Stimulated activated CD4-positive, alpha-beta T cell treated with anti-CD3 and anti-CD28 coated beads, Interleukin-15, amount 100 ng/mL, for 24 hours (primary cell): Measurements from ENCODE around the gene FLNC.

ENCODE experiments used
- DNase-seq: peaks from one replicate; pipeline ENCODE4 v3.0.0-alpha.2; 2020

FLNC gene

DNA sequence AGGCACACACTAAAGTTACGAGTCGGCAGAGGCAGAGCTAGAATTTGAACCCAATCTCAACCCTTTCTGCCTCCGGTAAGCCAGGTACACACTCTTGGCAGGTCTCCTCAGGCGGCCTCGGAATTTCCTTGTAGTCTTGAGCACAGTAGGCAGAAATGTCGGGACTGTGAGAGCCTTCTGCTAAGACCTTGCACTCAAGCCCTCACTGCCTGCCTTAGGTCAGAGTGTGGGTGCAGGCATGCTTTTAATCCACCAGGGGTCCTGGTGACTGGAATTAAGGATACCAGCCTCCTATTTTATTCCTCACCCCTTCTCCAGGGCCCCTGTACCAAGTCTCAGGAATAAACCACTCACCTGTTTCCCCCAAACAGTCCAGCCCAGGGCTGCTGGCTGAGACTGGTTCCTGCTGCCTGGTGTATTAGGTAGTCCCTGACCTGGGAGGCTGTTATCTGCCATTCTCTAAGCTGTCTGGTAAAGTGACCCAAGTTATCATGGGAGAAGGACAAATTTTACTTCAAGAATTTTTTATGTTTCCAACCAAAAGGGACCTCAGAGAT lies 33.3 kb downstream of the FLNC start:
- DNase-seq: peak; percentile 67

DNA sequence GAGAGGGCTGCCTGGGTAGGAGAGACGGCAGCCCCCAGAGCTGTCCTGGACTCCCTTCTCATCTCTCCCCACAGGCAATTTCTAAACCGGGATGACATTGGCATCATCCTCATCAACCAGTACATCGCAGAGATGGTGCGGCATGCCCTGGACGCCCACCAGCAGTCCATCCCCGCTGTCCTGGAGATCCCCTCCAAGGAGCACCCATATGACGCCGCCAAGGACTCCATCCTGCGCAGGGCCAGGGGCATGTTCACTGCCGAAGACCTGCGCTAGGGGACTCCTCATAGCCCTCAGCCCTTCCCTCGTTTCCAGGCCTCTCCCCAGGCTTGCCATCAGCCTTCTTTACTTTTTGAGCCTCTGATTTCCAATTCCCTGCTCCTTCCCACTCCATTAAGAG lies 35.1 kb downstream of the FLNC start:
- no peak for DNase-seq

DNA sequence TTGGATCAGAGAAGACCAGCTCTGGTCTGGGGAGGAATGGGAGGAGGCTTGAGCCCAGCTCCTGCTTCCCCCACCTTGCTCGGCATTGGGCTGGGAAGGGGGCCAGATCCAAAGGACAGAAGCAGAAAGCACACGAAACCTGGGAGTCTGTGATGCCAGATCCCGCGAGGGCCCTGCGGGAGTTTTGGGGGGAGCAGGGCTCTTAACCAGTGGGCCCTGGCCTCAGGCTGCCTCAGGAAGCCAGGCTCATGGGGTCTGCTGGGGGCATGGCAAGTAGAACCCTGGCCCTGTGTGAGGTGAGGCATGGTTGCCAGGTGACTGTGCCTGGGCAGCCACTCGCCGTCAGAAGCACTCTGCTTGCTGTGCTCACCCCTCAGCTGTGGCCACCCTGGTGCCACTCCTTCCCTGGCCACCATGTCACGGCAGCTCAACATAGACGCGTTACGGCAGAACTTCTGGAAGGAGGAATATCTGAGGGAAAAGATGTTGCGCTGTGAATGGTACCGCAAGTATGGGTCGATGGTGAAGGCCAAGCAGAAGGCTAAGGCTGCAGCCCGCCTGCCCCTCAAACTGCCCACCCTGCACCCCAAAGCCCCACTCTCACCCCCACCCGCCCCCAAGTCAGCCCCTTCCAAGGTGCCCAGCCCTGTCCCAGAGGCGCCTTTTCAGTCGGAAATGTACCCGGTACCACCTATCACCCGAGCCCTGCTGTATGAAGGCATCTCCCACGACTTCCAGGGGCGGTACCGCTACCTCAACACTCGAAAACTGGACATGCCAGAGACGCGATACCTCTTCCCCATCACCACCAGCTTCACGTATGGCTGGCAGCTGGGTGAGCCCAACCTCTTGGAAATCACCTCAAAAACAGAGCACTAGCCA lies 36.0 kb downstream of the FLNC start:
- no peak for DNase-seq

DNA sequence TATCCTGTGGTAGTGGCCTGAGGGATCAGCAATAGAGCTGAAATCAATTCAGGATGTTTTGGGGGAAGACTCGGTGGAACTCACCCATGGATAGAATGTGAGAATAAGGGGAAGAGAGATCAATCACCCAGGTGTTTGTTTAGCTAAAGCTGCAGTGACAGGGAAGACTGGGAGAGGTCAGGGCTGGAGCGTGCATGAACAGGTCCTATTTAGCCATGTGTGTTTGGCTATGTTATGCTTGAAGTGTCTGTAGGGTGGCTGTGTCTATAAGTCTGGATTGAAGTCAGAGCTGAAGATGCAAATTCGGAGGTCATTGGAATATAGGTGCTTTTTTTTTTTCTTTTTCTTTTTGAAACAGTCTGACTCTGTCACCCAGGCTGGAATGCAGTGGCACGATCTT lies 37.0 kb downstream of the FLNC start:
- no peak for DNase-seq

DNA sequence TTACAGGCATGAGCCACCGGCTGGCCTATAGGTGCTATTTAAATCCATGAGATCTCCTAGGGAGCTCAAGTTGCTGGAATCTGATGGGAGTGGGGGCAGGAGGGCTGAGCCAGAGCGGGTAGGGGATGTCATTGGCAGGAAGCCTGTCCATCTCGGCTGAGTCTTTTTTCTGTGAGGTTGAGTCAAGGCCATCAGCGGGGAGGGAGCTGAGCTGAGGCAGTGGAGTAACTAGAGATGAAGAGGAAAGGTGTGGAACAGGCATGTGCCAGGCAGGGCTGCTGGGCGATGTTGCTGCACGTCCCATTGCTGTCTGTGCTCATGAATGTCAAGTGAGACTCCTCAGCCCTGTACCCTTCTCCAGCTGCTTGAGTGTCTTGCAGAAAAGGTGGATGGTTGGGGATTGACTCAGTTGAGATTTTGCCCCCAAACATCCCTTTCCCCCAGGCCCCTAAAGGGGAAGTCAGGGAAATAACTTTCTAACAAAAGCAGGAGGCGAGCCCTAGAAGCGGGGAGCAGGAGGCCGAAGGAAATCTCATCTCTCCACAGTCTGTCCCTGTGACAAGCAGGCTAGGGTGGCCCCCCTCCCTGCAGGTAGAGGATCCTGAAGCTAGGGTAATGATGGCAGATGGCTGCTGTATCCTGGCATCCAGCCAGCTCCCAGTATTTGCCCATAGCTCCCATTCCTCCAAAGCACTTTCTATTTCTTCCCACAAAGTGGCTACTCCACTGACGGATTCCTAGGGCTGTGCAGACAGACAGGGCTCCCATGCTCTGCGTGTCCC lies 37.8 kb downstream of the FLNC start:
- no peak for DNase-seq

DNA sequence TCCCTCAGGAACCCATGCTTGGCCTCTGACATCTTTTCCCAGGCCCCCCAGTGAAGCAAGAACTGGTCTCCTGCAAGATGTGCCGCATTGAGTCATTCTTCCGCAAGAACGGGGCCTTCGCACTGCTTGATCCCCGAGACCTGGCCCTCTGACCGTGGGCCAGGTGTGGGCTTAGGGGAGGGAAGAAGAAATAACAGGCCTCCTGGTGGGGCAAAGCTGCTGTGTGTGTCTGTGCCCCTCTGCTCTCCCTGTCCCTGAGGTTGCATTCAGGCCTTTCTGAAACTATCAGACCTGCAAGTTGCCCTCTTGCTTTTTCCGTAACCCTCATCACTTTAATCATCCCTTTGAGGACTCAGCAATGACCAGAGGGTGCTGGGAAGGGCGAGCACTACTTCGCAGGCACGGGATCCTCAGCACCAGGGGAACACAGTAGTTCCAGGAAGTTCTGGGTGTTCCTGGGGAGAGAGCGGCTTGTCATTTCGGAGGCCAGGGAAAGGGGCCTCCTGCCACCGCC lies 38.5 kb downstream of the FLNC start:
- DNase-seq: no peak

DNA sequence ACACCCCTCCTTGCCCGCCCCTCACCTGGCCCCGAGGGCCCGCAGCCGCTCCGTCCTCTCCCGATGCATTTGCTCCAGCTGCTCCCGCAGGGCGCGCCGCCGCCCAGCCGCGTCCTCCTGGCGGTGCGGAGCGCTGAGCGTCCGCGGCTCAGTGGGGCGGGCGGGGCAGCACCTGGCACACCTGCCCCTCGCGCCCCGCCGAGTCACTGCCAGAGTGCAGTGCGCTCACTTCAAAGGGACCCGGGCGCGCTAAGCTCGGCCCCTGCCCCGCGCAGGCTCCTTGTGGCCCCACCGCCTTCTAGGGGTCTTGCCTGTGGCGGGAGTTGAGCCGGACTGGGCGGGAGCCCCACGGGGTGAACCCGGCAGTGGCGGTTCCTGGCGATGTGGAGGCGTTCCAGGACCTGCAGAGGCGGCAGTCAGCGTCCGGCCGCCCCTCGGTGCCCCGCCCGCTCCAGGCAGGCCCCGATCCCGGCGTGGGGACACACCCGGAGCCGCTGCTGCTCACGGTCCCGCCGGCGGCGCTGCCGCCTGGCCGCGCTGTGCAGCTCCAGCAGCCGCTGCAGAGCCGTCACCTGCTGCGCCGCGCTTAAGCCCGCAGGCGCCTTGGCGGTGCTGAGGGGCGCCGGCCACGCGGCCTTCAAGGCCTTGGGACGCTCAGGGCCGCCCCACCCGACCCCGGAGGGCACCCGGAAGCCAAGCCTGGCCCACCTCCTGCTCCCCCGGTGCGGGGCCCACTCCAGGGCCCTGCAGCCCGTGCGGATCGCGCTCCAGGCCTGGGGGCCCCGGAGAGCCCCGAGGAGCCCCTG lies 39.1 kb downstream of the FLNC start:
- DNase-seq: peak; percentile 62

DNA sequence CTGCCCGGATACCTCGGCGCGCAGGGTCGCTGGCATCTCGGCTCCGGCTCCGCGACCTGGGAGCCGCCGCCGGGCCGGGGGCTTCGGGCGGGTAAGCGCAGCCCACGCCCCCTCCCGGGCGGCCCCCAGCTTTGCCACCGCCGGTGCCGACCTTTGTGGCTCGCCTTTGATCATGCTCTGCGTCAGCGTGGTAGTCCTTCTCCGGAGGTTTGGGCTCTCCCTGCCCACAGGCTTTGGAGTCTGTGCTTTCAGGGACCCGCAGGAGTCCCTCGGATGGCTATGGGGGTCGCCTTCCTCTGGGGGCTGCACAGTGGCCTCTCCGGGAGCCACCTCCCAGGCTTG lies 39.7 kb downstream of the FLNC start:
- peak; percentile 43 for DNase-seq

DNA sequence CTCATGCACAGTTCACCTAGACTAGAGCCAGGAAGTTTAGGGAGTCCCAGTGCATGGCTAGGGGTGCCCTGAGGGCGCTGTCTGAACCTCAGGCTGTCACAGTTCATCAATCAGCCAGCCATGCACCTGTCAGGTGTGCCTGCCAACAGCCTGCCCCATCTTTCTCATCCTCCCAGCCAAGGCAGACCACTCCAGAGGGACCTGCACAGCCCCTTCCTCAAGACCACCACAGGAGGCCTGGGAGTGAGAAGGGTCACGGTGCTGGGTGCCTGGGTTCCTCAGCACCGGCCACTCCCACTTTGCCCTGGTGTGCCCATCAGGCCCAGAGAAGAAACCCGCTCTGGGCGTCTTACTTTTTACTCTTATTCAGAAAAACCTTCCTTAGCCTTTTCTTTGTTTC lies 40.8 kb downstream of the FLNC start:
- DNase-seq: no peak

DNA sequence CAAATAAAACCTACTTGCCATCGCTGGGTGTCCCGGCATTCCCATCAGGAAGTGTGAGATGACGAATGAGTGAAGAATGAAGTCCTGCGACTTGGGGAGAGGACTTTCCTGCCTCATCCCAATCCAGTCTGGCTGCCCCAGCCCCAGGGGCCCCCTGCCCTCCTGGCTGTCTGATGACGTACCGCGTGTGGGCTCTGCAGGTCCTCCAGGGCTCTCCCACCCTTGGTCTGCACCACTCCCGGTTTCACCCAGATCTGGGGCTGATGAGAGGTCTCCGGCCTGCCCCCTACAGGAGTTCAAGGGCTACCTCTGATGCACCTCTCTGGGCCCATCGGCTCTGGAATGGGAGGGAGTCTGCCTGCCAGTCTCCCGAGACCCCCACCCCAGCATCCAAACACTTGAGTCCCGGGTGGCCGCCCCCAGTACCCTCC lies 42.2 kb downstream of the FLNC start:
- no peak for DNase-seq

DNA sequence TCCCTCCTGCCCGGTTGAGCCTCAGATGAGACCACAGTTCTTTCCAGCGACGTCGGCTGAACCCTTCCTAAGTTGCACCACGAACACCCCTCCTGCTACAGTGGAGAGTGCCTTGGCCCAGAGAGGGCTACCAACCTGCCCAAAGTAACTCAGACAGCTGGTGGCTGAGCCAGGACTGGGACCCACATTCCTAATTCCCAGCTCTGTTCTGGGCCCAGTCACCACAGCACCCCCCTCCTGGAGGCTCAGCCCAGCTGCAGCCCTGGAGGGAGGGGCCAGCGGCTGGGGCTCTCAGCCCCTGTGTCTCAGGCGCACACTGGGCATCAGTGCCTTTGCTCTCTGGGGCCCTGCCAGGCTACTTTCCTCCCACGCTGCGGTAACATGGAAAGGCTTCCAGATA lies 43.0 kb downstream of the FLNC start:
- no peak for DNase-seq

DNA sequence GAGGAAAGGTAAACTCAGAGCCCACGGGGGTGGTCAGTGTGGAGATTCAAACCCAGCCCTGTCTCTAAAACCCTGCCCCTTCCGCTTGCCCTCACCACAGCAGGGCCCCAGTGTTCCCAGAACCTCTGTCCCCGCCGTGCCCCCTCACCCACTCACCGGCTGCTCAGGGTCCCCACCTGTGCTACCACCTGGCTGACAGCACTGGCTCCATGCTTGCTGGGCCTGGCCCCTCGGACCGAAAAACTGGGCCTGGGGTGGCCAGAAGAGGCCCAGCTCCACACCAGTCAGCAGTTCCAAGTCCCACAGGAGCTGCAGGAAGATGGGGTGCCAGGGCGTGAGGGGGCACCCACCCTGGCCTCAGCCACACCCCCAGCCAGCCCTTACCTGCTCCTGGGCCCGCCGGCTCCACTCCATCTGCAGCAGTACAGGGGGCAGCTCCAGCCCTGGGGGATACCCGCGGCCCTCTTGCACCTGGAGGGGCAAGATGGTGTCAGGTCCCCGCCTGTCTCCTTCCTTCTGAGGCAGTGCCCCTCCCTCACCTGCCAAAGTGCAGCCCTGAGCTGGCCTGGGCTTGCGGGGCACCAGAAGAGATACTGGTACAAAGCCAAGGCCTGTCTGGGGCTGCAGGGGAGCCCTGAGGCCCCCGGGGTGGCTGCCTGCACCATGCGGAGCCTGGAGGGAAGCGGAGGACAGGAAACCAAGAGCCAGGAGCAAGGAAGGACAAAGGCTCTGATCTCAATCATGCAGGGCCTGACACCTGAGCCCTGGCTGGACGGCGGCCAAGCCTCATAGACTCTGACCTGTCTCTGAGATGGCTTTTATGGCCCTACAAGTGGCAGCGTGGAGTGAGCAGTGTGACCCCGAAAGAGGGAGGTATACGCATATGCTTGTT lies 44.2 kb downstream of the FLNC start:
- DNase-seq: no peak

DNA sequence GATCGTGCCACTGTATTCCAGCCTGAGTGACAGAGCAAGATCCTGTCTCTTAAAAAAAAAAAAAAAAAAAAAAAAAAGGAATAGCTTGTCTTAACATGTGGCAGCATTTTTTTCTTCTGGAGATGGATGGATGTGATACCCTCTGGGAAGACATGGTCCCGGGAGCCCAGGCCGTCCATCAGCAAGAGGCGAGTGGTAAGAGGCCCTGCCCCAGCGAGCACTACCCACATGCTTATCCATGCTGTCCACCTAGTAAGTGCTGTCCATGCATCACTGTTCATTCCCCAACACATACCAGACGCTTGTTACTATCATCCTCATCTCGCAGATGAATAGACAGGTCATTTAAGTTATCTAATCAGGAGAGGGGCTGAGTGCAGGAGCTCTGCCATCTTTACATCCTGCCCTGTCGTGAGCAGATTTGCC lies 45.3 kb downstream of the FLNC start:
- no peak for DNase-seq

DNA sequence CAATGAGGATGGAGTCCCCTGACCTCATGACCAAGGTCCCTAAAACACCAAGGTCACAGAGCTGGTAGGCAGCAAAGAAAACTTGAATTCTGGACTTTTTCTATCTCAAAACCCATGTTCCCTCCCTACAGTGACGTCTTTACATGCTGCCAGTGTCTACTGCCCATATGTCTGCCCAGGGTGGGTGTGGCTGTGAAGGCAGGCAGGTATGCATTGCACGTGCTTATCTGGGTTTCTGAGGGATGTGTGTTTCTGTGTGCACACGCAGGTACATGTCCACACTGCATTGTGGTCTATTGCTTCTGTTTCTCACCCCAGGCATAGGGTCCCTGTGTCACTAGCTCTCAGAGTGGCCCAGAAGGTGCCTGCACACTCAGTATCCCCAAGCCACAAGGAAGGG lies 45.9 kb downstream of the FLNC start:
- DNase-seq: no peak

DNA sequence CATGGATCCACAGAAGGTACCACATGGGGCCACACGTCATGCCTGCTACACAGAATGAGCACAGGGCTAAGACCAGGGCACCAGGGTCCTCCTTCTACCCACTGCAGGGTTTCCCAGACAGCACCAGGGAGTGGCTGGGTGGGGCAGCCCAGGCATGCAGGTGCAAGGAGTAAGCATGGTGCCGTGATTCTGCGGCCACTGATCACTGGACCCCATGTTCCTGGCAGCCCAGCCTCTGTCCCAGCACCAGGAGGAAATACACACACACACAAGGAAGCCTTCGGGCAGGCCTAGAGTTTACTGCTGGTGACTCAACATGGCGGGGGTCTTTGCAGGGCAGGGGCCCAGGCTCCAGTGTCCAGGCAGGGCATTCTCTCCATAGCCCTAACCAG lies 46.4 kb downstream of the FLNC start:
- DNase-seq: no peak

DNA sequence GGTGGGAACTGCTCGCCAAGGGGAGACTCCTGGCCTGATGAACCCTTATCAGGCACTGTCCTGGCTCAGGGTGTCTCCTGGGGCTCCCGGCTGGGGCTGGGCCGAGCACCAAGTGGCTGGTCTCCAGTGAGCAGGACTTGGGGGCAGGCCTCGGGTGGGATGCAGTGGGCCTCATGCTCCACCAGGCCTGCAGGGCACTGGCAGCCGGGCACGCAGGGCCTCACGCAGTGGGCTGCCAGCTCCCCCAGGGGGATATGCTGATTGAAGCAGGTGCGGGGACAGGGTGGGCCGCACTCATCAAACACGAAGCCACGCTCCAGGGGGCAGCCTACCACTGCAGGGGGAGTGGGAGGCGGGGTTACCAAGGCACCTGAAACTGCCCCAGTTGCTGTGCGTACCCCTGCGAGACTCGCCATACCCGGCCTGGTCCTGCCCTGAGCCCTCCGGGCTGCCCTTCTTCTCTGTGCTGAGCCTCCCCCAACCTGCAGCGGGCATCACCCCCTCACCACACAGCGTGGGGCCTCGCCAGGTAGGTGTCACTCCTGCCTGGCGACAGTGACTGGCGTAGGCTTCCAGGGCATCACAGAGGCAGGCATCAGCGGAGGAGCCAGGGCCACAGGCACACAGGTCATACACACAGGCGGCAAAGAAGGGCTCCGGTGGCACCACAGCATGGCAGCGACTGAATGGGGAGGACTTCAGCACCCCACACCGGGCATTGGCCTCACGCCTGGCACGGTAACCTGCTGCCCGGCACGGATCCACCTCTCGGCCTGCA lies 47.0 kb downstream of the FLNC start:
- DNase-seq: no peak

DNA sequence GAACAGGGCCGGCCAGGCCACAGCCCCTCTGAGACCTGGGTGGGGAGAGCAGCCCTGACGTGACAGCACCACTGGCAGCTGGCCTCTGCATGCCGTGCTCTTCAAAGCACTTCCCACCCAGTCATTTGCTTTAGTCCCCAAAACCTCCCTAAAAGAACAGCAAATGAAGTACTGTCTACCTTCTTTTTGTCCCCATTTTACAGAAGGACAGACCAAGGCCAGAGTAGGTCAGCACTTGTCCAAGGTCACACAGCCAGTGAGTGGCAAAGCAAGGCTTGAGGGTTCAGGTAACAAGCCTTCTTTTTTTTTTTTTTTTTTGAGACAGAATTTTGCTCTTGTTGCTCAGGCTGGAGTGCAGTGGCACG lies 47.5 kb downstream of the FLNC start:
- no peak for DNase-seq

DNA sequence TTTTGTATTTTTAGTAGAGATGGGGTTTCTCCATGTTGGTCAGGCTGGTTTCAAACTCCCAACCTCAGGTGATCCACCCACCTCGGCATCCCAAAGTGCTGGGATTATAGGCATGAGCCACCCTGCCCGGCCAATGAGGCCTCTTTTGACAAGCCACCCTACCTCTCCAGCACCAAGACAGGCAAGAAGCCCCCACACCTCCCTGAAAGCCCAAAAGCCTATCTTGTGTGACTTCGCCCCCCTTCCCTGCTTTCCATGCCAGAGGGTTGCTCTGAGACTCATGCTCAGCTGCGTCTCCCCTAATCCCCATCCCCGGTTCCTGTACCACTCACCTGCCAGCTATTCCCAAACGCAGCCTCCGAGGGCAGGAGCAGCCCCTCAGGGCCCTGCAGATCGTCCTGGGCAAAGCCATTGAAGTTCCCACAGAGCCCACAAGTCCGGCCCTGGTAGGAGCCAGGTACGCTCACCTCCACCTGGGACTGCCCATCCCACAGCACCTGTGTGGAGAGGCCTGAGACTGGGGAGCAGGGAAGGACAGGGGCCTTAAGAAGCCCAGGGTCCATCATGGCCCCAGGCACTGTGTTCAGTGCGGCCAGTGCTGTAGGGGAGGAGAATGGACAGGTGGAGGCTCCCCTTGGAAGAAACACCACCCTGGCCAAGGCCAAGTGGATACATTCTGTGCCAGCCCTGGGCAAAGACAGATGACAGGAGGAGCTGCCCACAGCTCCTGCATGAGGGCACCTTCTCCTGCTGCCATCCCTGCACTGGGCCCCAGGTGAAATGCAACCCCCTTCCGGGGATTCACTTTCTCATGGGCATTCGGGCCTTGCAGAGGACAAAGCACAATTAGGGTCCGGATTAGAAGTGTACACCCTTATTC lies 48.3 kb downstream of the FLNC start:
- no peak for DNase-seq

DNA sequence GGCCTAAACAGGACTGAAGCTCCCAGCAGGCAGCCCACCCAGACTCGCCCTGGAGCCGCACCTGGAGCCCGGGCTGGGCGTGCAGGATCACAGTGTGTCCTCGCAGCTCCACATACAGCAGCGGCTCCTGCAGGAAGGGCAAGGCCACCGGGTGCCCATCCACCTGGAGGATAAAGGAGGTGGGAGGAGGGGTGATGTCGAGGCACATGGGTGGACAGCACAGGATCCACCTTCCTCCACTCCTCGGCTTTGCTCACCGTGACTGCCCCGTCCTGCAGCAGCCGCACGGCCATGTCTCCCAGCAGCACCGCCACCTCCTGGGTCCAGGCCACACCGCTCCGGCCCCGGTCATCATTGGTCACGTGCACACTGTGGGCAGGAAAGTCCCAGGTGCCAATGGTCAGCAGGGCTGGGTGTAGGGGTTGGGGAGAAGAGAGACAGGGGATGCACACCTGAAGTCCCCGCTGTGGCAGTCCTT lies 49.3 kb downstream of the FLNC start:
- DNase-seq: no peak
